ENCODE data around the gene DDX31.

DNA sequence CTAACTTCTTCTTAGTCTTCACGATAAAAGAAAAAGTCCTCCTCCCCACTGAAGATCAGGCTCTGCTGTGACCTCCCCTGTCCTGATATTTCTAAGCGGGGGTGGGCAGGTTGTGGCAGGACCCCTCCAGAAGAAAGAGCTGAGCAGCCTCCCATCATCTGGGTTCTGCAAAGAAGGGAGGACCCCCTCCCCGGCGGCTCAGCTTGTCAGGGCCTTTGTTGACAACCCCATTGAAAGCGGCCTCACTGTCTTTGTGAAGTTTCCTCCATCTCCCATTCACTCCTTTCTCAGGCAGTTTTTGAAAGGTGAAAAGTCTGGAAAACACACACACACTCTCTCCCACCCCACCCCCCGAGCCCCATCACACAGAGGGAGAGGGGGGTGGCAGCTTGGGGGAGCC is 113.5 kb downstream of the DDX31 start:
- TF ChIP-seq, protein P1, sequence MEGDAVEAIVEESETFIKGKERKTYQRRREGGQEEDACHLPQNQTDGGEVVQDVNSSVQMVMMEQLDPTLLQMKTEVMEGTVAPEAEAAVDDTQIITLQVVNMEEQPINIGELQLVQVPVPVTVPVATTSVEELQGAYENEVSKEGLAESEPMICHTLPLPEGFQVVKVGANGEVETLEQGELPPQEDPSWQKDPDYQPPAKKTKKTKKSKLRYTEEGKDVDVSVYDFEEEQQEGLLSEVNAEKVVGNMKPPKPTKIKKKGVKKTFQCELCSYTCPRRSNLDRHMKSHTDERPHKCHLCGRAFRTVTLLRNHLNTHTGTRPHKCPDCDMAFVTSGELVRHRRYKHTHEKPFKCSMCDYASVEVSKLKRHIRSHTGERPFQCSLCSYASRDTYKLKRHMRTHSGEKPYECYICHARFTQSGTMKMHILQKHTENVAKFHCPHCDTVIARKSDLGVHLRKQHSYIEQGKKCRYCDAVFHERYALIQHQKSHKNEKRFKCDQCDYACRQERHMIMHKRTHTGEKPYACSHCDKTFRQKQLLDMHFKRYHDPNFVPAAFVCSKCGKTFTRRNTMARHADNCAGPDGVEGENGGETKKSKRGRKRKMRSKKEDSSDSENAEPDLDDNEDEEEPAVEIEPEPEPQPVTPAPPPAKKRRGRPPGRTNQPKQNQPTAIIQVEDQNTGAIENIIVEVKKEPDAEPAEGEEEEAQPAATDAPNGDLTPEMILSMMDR (IDR thresholded peaks at IDR 0.05 in 2 of 3, conservative IDR thresholded peaks at IDR 0.05 in 1 of 3; ENCODE audit: borderline replicate concordance in 1 of 3, insufficient read depth in 1 of 3, low read depth in 2 of 3, low read length in 2 of 3), result no peak
- no peak for TF ChIP-seq RAD21 (IDR thresholded peaks at IDR 0.05; ENCODE audit: low read depth)
- no peak for TF ChIP-seq POLR2A (IDR thresholded peaks at IDR 0.05; ENCODE audit: borderline replicate concordance, extremely low read depth, insufficient read depth, insufficient read length)
- no peak for TF ChIP-seq EZH2 (IDR thresholded peaks at IDR 0.05)
- TF ChIP-seq FOSL1 (IDR thresholded peaks at IDR 0.05; ENCODE audit: low read depth), result no peak
- TF ChIP-seq POLR2AphosphoS5 (IDR thresholded peaks at IDR 0.05; ENCODE audit: low read depth, low read length), result no peak
- TF ChIP-seq, protein P2, sequence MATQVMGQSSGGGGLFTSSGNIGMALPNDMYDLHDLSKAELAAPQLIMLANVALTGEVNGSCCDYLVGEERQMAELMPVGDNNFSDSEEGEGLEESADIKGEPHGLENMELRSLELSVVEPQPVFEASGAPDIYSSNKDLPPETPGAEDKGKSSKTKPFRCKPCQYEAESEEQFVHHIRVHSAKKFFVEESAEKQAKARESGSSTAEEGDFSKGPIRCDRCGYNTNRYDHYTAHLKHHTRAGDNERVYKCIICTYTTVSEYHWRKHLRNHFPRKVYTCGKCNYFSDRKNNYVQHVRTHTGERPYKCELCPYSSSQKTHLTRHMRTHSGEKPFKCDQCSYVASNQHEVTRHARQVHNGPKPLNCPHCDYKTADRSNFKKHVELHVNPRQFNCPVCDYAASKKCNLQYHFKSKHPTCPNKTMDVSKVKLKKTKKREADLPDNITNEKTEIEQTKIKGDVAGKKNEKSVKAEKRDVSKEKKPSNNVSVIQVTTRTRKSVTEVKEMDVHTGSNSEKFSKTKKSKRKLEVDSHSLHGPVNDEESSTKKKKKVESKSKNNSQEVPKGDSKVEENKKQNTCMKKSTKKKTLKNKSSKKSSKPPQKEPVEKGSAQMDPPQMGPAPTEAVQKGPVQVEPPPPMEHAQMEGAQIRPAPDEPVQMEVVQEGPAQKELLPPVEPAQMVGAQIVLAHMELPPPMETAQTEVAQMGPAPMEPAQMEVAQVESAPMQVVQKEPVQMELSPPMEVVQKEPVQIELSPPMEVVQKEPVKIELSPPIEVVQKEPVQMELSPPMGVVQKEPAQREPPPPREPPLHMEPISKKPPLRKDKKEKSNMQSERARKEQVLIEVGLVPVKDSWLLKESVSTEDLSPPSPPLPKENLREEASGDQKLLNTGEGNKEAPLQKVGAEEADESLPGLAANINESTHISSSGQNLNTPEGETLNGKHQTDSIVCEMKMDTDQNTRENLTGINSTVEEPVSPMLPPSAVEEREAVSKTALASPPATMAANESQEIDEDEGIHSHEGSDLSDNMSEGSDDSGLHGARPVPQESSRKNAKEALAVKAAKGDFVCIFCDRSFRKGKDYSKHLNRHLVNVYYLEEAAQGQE (IDR thresholded peaks at IDR 0.05; ENCODE audit: low read depth), result no peak
